ENCODE measurements around the gene ZNF341.
A peak's percentile ranks its signal among the peaks of the same experiment; 100 is the strongest.
"Not testable (repeated sequence)": the region's sequence is repeated elsewhere in the genome, so short reads cannot be mapped to it uniquely, and the experiment has no call there.

Gene ZNF341

DNA sequence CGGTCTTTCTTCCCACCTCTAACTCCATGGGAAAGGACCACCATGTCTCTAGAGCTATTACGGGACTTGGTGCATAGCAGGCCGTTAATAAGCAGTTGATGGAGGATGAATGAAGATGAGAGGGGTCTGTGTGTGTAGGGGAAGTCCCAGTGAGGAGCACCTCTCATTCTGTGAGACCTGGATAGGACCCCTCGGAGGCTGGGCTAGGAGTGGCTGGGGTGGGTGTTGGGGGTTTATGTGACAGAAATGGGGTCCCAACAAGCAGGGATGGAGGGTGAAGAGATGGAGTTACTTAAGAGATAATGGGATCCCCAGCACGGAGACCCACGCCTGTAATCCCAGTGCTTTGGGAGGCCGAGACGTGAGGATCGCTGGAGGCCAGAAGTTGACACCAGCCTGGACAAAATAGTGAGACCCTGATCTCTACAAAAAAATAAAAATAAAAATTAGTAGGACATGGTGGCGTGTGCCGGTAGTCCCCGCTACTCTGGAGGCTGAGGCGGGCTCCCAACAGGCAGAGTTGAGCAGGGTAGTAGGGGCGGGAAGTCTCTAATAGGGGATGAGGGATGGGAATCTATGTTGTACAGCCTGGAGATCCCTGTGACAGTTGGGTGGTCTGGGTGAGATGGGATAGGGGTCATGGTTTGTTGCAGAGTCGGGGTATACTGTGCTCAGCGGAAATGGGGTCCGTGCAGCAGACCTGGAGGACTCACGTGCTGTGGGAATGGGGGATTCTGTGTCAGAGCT, 677 bp upstream of the ZNF341 start:
- no peak for DNase-seq (ENCODE audit: low spot score)

DNA sequence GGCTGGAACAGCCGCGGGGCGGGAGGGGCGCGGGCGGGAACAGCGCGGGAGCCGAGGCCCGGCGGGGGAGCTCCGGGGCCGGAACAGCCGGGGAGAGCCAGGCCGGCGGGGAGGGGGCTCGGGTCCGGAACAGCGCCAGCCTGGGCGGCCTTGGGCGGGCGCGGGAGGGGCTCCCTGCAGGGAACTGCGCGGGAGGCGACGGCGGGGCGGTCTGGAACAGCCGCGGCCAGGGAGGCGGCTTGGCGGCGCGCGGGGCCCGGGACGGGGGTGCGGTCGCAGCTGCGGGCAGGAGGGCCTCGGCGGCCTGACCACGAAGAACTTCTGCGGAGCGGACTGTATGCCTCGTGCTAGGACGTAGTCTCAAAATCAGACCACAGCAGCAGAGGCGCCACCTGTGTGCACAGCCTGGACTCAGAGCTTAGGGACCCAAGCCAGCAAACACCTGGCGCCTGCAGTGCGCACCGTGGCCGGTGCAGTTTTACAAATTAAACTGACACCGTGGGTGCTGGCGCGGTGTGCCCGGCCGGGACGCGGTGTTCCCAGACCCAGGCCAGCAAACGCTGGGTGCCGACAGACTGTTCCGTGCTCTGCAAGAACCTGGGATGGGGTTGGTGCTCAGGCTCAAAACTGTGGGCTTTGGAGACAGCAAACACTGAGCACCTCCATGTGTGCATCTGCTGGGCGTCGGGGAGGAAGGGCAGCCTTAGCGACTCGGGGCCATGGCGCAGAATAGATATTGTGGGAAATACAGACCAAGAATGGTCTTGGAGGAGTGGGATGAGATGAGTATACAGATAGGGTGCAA, 572 bp downstream of the ZNF341 start:
- peak; percentile 57 for DNase-seq (ENCODE audit: low spot score)

DNA sequence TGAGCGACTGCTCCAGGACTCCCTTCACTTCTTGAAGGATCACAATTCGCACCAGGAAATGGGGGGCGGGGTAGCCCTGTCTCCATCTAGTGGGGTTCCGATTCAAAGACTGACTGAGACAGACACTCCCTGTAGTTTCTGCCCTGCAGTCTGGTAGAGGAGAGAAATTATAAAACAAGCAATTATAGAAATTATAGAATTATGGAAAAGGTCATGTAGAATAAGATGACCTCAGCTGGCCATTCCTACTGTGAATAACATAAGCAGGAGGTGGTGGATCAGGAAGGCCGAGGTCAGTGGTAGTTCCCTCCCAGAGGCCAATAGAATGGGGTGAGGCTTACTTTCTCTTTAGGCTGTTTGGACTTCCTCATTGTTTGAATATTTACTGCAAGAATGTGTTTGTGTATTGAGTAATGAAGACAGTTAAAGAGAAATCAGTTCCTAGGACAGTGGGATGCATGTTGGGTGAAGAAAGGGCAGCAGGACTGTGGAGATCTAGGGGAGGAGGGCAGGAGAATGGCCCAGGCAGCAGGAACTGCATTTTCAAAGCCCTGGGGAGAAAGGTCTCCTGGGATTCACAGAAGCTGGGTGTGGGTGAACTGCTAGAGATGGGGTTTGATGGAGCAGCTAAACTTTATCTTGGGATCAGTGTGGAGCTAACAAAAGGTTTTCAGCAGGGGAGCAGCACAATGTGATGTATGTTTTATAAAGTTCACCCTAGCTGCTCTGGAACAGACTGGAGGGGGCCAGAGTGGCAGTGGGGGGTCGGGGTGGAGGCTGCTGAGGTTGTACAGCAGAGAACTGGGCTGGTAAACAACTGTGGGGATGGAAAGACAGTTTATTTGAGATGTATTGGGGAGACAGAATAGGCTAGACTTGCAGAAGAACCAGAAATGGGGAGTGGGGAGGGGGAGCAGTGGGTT, 2.1 kb downstream of the ZNF341 start:
- DNase-seq (ENCODE audit: low spot score) = peak; percentile 75

- no peak for DNase-seq (ENCODE audit: low spot score)
These were observed 5.2 kb downstream of the ZNF341 start for GRCh38 chr20:33736962-33737361.

DNA sequence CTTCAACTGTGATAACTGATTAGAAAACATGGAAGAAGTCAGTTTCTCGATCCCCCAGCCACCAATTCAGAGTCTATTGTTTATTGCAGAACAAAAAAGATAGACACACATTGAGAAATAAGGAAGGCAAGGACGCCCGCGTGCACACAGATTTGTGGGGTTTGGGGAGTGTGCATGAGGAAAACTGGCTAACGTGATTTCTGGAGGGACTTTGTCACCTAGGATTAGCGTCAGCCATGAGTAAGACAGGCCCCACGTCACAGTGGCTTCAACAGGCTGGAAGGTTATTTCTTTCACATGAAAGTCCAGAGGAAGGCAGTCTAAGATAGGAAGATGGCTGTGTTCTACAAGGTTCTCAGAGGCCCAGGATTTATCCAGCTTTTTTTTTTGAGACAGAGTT, 7.7 kb downstream of the ZNF341 start:
- no peak for DNase-seq (ENCODE audit: low spot score)

DNA sequence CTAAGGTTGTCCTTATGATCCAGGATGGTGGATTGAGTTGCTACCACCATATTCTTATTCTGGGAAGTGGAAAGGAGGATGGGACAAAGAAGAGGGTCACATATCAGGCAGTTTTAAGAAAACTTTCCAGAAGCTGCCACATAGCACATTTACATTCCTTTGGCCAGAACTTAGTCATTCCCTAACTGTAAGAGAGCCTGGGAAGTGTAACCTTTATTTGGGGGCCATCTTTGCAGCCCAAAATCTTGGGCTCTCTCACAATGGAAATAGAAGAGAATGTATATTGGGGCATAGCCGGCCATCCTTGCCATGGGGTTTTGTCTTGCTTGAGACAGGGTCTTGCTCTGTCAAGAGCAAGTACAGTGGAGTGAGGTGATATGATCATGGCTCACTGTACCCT, 8.4 kb downstream of the ZNF341 start:
- no peak for DNase-seq (ENCODE audit: low spot score)

DNA sequence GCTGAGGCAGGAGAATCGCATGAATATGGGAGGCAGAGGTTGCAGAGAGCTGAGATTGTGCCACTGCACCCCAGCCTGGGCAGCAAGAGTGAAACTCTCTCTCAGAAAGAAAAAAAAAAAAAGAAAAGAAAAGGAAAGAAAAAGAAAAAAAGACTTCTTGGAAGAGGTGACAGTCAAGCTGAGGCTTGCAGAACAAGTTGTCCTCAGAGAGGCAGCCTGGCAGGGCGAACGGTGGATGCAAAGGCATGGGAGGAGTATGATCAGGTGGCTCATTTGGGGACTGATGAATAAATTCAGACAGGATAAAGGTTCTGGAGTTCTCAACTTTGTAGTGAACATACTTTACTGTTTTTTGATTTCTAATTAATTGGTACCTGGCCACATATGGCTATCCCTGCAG, 12.4 kb downstream of the ZNF341 start:
- no peak for DNase-seq (ENCODE audit: low spot score)

- no peak for DNase-seq (ENCODE audit: low spot score)
These were observed 13.1 kb downstream of the ZNF341 start for GRCh38 chr20:33744773-33745385.

- DNase-seq (ENCODE audit: low spot score) = no peak
These were observed 14.7 kb downstream of the ZNF341 start for GRCh38 chr20:33746325-33746998.

GRCh38 chr20:33751775-33752174, 20.0 kb downstream of the ZNF341 start:
- DNase-seq (ENCODE audit: low spot score) = no peak

DNA sequence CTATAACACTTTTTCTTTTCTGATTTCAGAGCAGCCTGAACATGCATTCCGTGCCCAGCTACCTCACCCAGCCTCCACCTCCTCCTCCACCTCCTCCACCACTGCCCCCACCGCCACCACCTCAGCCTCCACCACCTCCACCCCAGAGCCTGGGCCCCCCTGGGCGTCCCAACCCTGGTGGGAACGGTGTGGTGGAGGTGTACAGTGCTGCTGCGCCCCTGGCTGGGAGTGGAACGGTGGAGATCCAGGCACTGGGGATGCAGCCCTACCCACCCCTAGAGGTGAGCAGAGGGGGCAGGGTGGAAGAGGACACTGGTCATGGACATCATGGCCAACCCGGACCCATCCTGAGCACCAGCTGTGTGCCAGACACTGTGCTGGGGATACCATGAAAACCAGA, 21.3 kb downstream of the ZNF341 start:
- DNase-seq (ENCODE audit: low spot score) = no peak

DNA sequence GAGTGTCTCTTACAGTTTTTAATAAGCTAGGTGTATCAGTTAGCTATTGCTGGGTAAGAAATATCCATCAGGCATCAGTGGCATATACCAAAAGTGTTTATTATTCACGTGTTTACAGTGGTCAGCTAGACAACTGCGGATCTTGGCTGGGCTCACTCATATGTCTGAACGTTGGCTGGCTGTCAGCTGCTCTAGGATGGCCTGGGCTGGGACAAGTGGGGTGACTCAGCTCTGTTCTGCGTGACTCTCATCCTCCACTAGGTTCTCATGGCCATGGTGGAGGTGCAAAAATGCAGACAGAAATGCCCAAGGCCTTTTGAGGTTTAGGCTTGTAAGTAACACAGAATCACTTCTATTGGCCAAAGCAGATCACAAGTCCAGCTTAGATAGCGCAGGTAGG, 22.0 kb downstream of the ZNF341 start:
- peak; percentile 16 for DNase-seq (ENCODE audit: low spot score)

GRCh38 chr20:33755936-33756490, 24.2 kb downstream of the ZNF341 start:
- not testable (repeated sequence) for DNase-seq (ENCODE audit: low spot score)

DNA sequence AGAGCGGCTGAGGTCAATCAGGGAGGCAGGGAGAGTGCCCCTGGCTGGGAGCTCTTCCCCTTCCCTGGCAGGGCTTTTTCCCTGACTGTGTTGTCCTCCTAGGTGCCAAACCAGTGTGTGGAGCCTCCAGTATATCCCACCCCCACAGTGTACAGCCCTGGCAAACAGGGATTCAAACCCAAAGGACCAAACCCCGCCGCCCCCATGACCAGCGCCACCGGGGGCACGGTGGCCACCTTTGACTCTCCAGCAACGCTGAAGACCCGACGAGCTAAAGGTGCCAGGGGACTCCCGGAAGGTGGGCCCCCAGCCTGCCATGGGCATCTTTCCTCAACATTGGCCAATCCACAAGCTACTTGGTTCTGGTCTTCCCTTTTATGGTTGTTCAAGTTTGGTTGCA, 25.2 kb downstream of the ZNF341 start:
- DNase-seq (ENCODE audit: low spot score) = no peak

- no peak for DNase-seq (ENCODE audit: low spot score)
These were observed 25.7 kb downstream of the ZNF341 start for GRCh38 chr20:33757458-33757857.

DNA sequence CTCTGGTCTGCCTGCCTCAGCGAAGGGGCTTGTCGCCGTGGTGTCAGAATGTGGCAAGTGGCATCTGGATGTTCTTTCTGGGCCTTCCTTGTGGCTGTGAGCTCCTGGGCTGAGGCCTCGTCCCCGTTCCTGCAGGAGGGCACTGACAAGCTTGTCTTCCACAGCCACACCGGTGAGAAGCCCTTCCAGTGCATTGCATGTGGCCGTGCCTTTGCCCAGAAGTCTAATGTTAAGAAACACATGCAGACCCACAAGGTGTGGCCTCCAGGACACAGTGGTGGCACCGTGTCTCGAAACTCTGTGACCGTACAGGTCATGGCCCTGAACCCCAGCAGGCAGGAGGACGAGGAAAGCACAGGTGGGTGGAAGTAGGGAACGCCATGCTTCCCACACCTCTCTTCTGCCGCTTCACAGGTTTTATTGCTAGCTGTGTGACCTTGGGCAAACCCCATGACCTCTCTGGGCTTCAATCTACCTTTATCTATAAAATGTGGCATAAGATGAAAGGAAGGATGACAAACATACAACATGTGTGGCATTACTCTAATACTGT, 30.0 kb downstream of the ZNF341 start:
- DNase-seq (ENCODE audit: low spot score) = no peak

- DNase-seq (ENCODE audit: low spot score) = no peak
These were observed 33.3 kb downstream of the ZNF341 start for GRCh38 chr20:33765099-33765498.

DNA sequence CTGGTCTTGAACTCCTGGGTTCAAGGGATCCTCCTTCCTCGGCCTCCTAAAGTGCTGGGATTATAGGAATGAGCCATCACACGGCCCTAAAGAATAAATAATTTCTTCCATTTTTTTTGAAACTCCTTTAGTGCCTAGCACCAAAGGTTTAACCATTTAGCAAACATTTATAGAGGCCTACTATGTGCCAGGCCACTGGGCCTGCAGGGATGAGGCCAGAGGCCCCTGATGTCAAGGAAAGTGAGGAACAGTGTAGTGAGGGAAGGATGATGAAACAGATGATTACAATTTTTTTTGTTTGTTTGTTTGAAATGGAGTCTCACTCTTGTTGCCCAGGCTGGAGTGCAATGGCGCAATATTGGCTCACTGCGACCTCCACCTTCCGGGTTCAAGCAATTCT, 33.8 kb downstream of the ZNF341 start:
- DNase-seq (ENCODE audit: low spot score) = no peak

DNA sequence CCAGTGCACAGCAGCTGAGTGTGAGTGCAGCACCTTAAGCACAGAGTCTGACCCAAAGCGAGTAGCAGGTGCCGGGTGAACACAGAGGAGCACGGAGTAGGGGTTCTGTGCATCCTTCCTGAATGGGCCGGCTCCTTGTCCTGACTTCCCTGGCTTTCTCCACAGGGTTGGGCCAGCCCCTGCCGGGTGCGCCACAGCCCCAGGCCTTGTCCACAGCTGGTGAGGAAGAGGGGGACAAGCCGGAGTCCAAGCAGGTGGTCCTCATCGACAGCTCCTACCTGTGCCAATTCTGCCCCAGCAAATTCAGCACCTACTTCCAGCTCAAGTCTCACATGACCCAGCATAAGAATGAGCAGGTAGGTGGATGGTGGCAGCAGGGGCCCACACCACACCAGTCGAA, 34.9 kb downstream of the ZNF341 start:
- no peak for DNase-seq (ENCODE audit: low spot score)

DNA sequence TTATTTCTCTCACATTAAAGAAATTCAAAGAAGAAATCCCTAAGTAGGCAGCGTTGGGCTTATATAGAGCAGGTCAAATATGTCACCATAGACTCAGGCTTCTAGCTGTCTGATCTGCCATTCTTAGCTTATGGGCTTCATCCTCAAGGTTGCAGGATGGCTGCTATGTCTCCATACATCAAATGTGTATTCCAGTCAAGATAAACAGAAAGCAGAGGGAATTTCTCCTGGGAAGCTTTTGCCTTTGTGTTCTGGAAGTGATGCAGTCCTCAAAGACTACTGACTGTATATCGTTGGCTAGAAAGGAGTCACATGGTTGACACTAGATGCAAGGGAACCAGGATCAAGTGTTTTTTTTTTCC, 36.0 kb downstream of the ZNF341 start:
- DNase-seq (ENCODE audit: low spot score) = no peak

GRCh38 chr20:33769043-33769442, 37.2 kb downstream of the ZNF341 start:
- DNase-seq (ENCODE audit: low spot score) = no peak

Measured in hepatic stellate cell (primary cell).